Heart left ventricle (tissue), 16 donors: Measurements from ENCODE around the gene ANKRD44. TPM values are rescaled to one million over a fixed set of nuclear protein-coding genes. Genes with fewer than 3 reads are reported as not detected.
A peak's percentile ranks its signal among the peaks of the same experiment; 100 is the strongest.

ENCODE experiments used
- ATAC-seq, 4 donors: fragments of 200-7000 bp; cut with Tn5 transposase; one replicate each; pipeline ENCODE4 v1.9.1; 2020 to 2022; ENCODE audit warnings: moderate library complexity in 4 of 4, mild to moderate bottlenecking in 3 of 4, moderate number of reproducible peaks in 1 of 4
- DNase-seq, 5 donors: peaks; one replicate each; pipeline ENCODE4 v3.0.0-alpha.2; 2020
- H3K27ac ChIP-seq, 12 donors: fragments of 200-600 bp; sonication (generic) in 4 of 12; one replicate each; pipeline versions ENCODE4 v1.5.0 to v1.8.0; 2016 to 2022; ENCODE audit warnings: mild to moderate bottlenecking in 2 of 12
- H3K27me3 ChIP-seq, 9 donors: fragments of 200-600 bp; sonication (generic) in 2 of 9; one replicate each; pipeline versions ENCODE4 v1.5.1 to v1.8.0; 2016 to 2022; ENCODE audit warnings: mild to moderate bottlenecking in 3 of 9
- H3K36me3 ChIP-seq, 9 donors: fragments of 200-600 bp; sonication (generic) in 2 of 9; one replicate each; pipeline versions ENCODE4 v1.5.0 to v1.8.0; 2018 to 2022; ENCODE audit warnings: mild to moderate bottlenecking in 2 of 9
- H3K4me1 ChIP-seq, 12 donors: fragments of 200-600 bp; sonication (generic) in 4 of 12; one replicate each; pipeline versions ENCODE4 v1.5.0 to v1.8.0; 2016 to 2022; ENCODE audit warnings: mild to moderate bottlenecking in 3 of 12
- H3K4me3 ChIP-seq, 12 donors: fragments of 200-600 bp; sonication (generic) in 4 of 12; one replicate each; pipeline versions ENCODE4 v1.5.0 to v1.8.0; 2017 to 2022; ENCODE audit warnings: mild to moderate bottlenecking in 9 of 12, moderate library complexity in 4 of 12
- H3K9me3 ChIP-seq, 12 donors: fragments of 200-600 bp; sonication (generic) in 4 of 12; one replicate each; pipeline versions ENCODE4 v1.5.0 to v1.8.0; 2016 to 2022; ENCODE audit warnings: mild to moderate bottlenecking in 1 of 12
- CTCF ChIP-seq, 12 donors: fragments of 200-600 bp; sonication (generic) in 4 of 12; IDR thresholded peaks; one replicate each; pipeline versions ENCODE4 v1.5.0 to v1.8.0; 2018 to 2022; ENCODE audit warnings: antibody characterized with exemption in 12 of 12, mild to moderate bottlenecking in 5 of 12
- POLR2A ChIP-seq, 2 donors: fragments of 450-650 bp; IDR thresholded peaks; one replicate each; pipeline ENCODE4 v1.6.1; 2017; ENCODE audit warnings: antibody characterized with exemption in 2 of 2, mild to moderate bottlenecking in 2 of 2, moderate library complexity in 2 of 2
- WGBS, 4 donors: extraction: QIAGEN DNeasy Blood & Tissue Kit in 2 of 4; methylation state at CpG; one replicate each; pipeline versions ENCODE4 v1.1.5 to v1.1.7; 2013 to 2018; 5-methylcytosine and 5-hydroxymethylcytosine counted together
- intact Hi-C, 10 donors: fragments of 100-400 bp; cut with DNase I; formaldehyde crosslinking; loops; one replicate each; pipeline versions ENCODE4 v1.11.1 to v1.14.2; 2022
- polyA plus RNA-seq, 2 donors: library from polyadenylated mRNA; stranded (reverse); fragments of 200-250 nt; gene quantifications; one replicate each; pipeline ENCODE4 v1.2.3, GENCODE V29; 2013
- total RNA-seq, 9 donors: library from RNA; depleted of rRNA in 2 of 9; stranded (reverse); fragments of >200 nt in 2 of 9; fragmentation: NEBNext Ultra II Directional in 3 of 9; extraction: Animal tissue kit (Norgen Biotek cat#: 25700) in 3 of 9; gene quantifications; one replicate each; pipeline versions ENCODE4 v1.1.0 to v1.2.4, GENCODE V29; 2016 to 2023
- donor health status: ischemic (EF 13 %, LVEDD 7.1; RV severe dilation, severe dysfunction).
- donor health status: healthy with polysubstance abuse.
- donor health status: DM: no; HTN: yes; CAD: no.
- donor health status: DM: no; HTN: no; CAD: no.
- donor health status: ischemic (EF 25% LVEDD 6.9; RV normal size, moderate dysfunction).
- donor health status: ischemic (EF 25% LVEDD 5.7; RV mildly dilated, moderate dysfunction).
- donor health status: healthy.
- donor health status: DM: yes; HTN: yes; CAD: no.
- donor health status: ischemic (EF 35%, LVEDD 5.7; RV mildly dilated, moderate dysfunction).
- donor health status: nonischemic (EF 11% LVEDD 7.7; RV severe dilation, severe dysfunction).
- donor health status: DM: yes; HTN: yes; CAD: no.
- donor health status: PGD.
- donor health status: ischemic (EF 29% LVEDD 5.4; RV normal size, mild dysfunction).
- donor health status: nonischemic (EF 23%, LVEDD 6.1; RV moderate dilation, normal function).

ANKRD44 gene
- total and polyA plus RNA-seq, 11 donors: 2.4 to 30.6 (median 8.4) TPM

GRCh38 chr2:197251163-197251562 lies 59.4 kb downstream of the ANKRD44 start:
- peaks cover 0 to 73% (median 4%) of the 10 kb centered on the region in 12 donors for H3K4me1 ChIP-seq
- DNase-seq: no peak
- WGBS, 4 donors: 53 to 62% (median 59%) methylated on average over 3 of the region's 3 CpGs
- TF ChIP-seq POLR2A (IDR thresholded peaks at IDR 0.05) (no peak), CTCF (IDR thresholded peaks at IDR 0.05) (no peak)
- H3K27ac ChIP-seq: no peak overlapping the region
- H3K9me3 ChIP-seq: no peaks in the 10 kb centered on the region
- H3K4me3 ChIP-seq: no peak overlapping the region
- H3K27me3 ChIP-seq: no peaks in the 10 kb centered on the region
- intact Hi-C loops: no loop called here
- ATAC-seq: no peak
- no peaks in the 10 kb centered on the region for H3K36me3 ChIP-seq

DNA sequence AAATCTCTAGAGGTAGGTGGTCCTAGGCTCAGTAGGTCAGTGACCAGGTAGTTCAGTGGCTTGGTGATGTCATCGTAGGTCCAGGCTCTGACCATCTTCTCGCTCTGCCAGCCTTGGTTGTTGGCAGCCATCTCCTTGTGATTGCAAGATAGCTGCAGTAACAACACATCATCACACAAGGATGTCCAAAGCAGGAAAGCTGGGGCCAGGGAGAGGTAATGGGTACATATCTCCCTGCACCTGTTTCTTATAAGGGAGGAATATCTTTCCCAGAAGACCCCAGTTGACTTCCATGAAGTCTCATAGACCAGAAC lies 60.5 kb downstream of the ANKRD44 start:
- H3K9me3 ChIP-seq: no peaks in the 10 kb centered on the region
- intact Hi-C loops: no loop called here
- DNase-seq: no peak
- TF ChIP-seq POLR2A (IDR thresholded peaks at IDR 0.05): no peak
- TF ChIP-seq CTCF (IDR thresholded peaks at IDR 0.05): no peak
- H3K4me1 ChIP-seq: peaks cover 0 to 71% (median under 1%) of the 10 kb centered on the region in 12 donors
- no peaks in the 10 kb centered on the region for H3K27me3 ChIP-seq
- WGBS, 4 donors: 85 to 98% (median 97%) methylated on average over 2 of the region's 2 CpGs
- H3K4me3 ChIP-seq: no peak overlapping the region
- ATAC-seq: no peak
- H3K36me3 ChIP-seq: no peaks in the 10 kb centered on the region
- H3K27ac ChIP-seq: no peak overlapping the region

- DNase-seq: no peak
- Histone ChIP-seq H3K4me3 (no peak overlapping the region), H3K27ac (peak overlapping the region in 1 of 12 donors; percentile 35), H3K4me1 (peaks cover 0 to 66% (median 0%) of the 10 kb centered on the region in 12 donors), H3K9me3 (no peaks in the 10 kb centered on the region), H3K36me3 (no peaks in the 10 kb centered on the region), H3K27me3 (no peaks in the 10 kb centered on the region)
- WGBS, 4 donors: 88 to 93% (median 89%) methylated on average over 3 of the region's 3 CpGs
- no peak for ATAC-seq
- intact Hi-C loops: no loop called here
- TF ChIP-seq CTCF (IDR thresholded peaks at IDR 0.05): no peak
- TF ChIP-seq POLR2A (IDR thresholded peaks at IDR 0.05): no peak
Measured at GRCh38 chr2:197249381-197250083, 61.0 kb downstream of the ANKRD44 start.

- intact Hi-C loops: no loop called here
- Histone ChIP-seq H3K36me3 (no peaks in the 10 kb centered on the region), H3K27ac (peak overlapping the region in 1 of 12 donors; percentile 35), H3K9me3 (no peaks in the 10 kb centered on the region), H3K4me1 (peaks cover 0 to 64% (median 0%) of the 10 kb centered on the region in 12 donors), H3K27me3 (no peaks in the 10 kb centered on the region), H3K4me3 (no peak overlapping the region)
- WGBS, 4 donors: 66 to 72% (median 69%) methylated on average over 3 of the region's 3 CpGs
- TF ChIP-seq POLR2A (IDR thresholded peaks at IDR 0.05) (no peak), CTCF (IDR thresholded peaks at IDR 0.05) (no peak)
- ATAC-seq (no peak), DNase-seq (no peak)
Measured at GRCh38 chr2:197248623-197249022, 62.0 kb downstream of the ANKRD44 start.
